IMR-90 (cell line): ENCODE measurements around the gene OGFOD2.

Experiments
- CEBPB ChIP-seq: IDR thresholded peaks from 2 replicates; pipeline ENCODE4 v1.6.1; 2012; ENCODE audit warnings: low read depth, low read length, improper control_type of control experiment
- CTCF ChIP-seq: conservative IDR thresholded peaks from 2 replicates; pipeline ENCODE4 v1.5.1; 2012; ENCODE audit warnings: mild to moderate bottlenecking, low read depth, low read length, improper control_type of control experiment
- ELK1 ChIP-seq: fragments of 150-350 bp; IDR thresholded peaks from 2 replicates; pipeline ENCODE4 v1.6.1; 2016; ENCODE audit warnings: low read depth, mild to moderate bottlenecking, low read length, moderate library complexity, borderline replicate concordance
- FOS ChIP-seq: fragments of 150-350 bp; IDR thresholded peaks from 2 replicates; pipeline ENCODE4 v1.6.1; 2016; ENCODE audit warnings: low read depth, low read length
- MAFK ChIP-seq: IDR thresholded peaks from 2 replicates; pipeline ENCODE4 v1.6.1; 2012; ENCODE audit warnings: low read depth, low read length, improper control_type of control experiment
- POLR2A ChIP-seq: IDR thresholded peaks from 2 replicates; pipeline ENCODE4 v1.6.1; 2012; ENCODE audit warnings: mild to moderate bottlenecking, low read depth, low read length
- RAD21 ChIP-seq: IDR thresholded peaks from 2 replicates; pipeline ENCODE4 v1.6.1; 2012; ENCODE audit warnings: low read length, improper control_type of control experiment
- RCOR1 ChIP-seq: IDR thresholded peaks from 2 replicates; pipeline ENCODE4 v1.6.1; 2012; ENCODE audit warnings: mild to moderate bottlenecking, low read length, improper control_type of control experiment; ENCODE audit not compliant: insufficient replicate concordance
- RFX5 ChIP-seq: IDR thresholded peaks from 2 replicates; pipeline ENCODE4 v1.8.0; 2012; ENCODE audit warnings: low read depth, mild to moderate bottlenecking, low read length, moderate library complexity
- SMC3 ChIP-seq: fragments of 150-350 bp; IDR thresholded peaks from 2 replicates; pipeline ENCODE4 v1.6.1; 2016; ENCODE audit warnings: low read depth, mild to moderate bottlenecking, antibody characterized with exemption, low read length, moderate library complexity
- USF2 ChIP-seq: fragments of 150-350 bp; IDR thresholded peaks from 2 replicates; pipeline ENCODE4 v1.6.1; 2017; ENCODE audit warnings: mild to moderate bottlenecking, antibody characterized with exemption, low read length, low read depth

GRCh38 chr12:122978507-122978955 lies 3.5 kb downstream of the OGFOD2 start:
- TF ChIP-seq CTCF (no peak), RCOR1 (no peak), CEBPB (no peak), POLR2A (no peak), SMC3 (no peak), FOS (no peak), MAFK (no peak), ELK1 (no peak), USF2 (no peak), RFX5 (no peak), RAD21 (no peak)
